Peyer's patch (tissue), 4 donors: ENCODE results near the gene AGAP1.

Experiments used
- CTCF ChIP-seq, 6 experiments: fragments of 450-650 bp in 4 of 6; fragments of 200-600 bp in 2 of 6; sonication (generic) in 1 of 6; IDR thresholded peaks; one replicate each; pipeline ENCODE4 v1.5.1; 2017 to 2019; ENCODE audit warnings: antibody characterized with exemption in 6 of 6, mild to moderate bottlenecking in 3 of 6, moderate library complexity in 1 of 6
- POLR2A ChIP-seq, 2 donors: fragments of 450-650 bp; IDR thresholded peaks; one replicate each; pipeline ENCODE4 v1.5.1; 2017; ENCODE audit warnings: antibody characterized with exemption in 2 of 2, mild to moderate bottlenecking in 2 of 2, moderate library complexity in 2 of 2

GRCh38 chr2:235591231-235591730 is 97.4 kb downstream of the AGAP1 start:
- no peak for TF ChIP-seq CTCF (IDR thresholded peaks at IDR 0.05)
- TF ChIP-seq POLR2A (IDR thresholded peaks at IDR 0.05) = no peak
